Endothelial cell of umbilical vein (primary cell): Measurements from ENCODE around the gene FOLR1.

Source experiments
- GATA2 ChIP-seq: IDR thresholded peaks from 2 replicates; pipeline ENCODE4 v1.7.0; 2011; ENCODE audit warnings: low read depth, mild to moderate bottlenecking, moderate library complexity, mixed read lengths, low read length; ENCODE audit not compliant: insufficient read length, insufficient read depth
- MAX ChIP-seq: IDR thresholded peaks from 2 replicates; pipeline ENCODE4 v1.6.1; 2011; ENCODE audit not compliant: insufficient read depth, insufficient read length
- POLR2A ChIP-seq: IDR thresholded peaks from 2 replicates; pipeline ENCODE4 v1.6.1; 2012; ENCODE audit warnings: low read depth, mild to moderate bottlenecking, control low read depth, low read length

GRCh38 chr11:72150882-72151281 is 41.1 kb upstream of the FOLR1 start:
- TF ChIP-seq GATA2 = no peak
- TF ChIP-seq MAX = no peak
- TF ChIP-seq POLR2A = no peak
